ENCODE results near the gene ZBTB20.

The ZBTB20 gene

GRCh38 chr3:114600571-114600970 is 546.5 kb downstream of the ZBTB20 start:
- TF ChIP-seq CTCF (IDR thresholded peaks at IDR 0.05; ENCODE audit: extremely low read depth, missing control alignments), result no peak
- DNase-seq (ENCODE audit: low spot score), result no peak

GRCh38 chr3:114597871-114598270 is 549.2 kb downstream of the ZBTB20 start:
- TF ChIP-seq CTCF (IDR thresholded peaks at IDR 0.05; ENCODE audit: extremely low read depth, missing control alignments), result no peak
- no peak for DNase-seq (ENCODE audit: low spot score)

- no peak for TF ChIP-seq CTCF (IDR thresholded peaks at IDR 0.05; ENCODE audit: extremely low read depth, missing control alignments)
- DNase-seq (ENCODE audit: low spot score), result no peak
These were observed 550.1 kb downstream of the ZBTB20 start for GRCh38 chr3:114597012-114597411.

GRCh38 chr3:114596147-114596546 is 550.9 kb downstream of the ZBTB20 start:
- no peak for TF ChIP-seq CTCF (IDR thresholded peaks at IDR 0.05; ENCODE audit: extremely low read depth, missing control alignments)
- DNase-seq (ENCODE audit: low spot score), result no peak

- no peak for DNase-seq (ENCODE audit: low spot score)
These were observed 551.5 kb downstream of the ZBTB20 start for GRCh38 chr3:114595522-114596028.

GRCh38 chr3:114590309-114591047 is 556.6 kb downstream of the ZBTB20 start:
- TF ChIP-seq CTCF (IDR thresholded peaks at IDR 0.05; ENCODE audit: extremely low read depth, missing control alignments), result no peak
- no peak for DNase-seq (ENCODE audit: low spot score)

More at GRCh38 chr3:114595522-114596028, 551.5 kb downstream of the ZBTB20 start:
- no peak for TF ChIP-seq CTCF (IDR thresholded peaks at IDR 0.05; ENCODE audit: extremely low read depth, missing control alignments)

GRCh38 chr3:114587986-114588385 is 559.1 kb downstream of the ZBTB20 start:
- no peak for DNase-seq (ENCODE audit: low spot score)
- TF ChIP-seq CTCF (IDR thresholded peaks at IDR 0.05; ENCODE audit: extremely low read depth, missing control alignments), result no peak

All from GM20000 (cell line).